Choroid plexus epithelial cell (primary cell): ENCODE results near the gene TTLL12.

Experiments
- DNase-seq: peaks from one replicate; pipeline ENCODE4 v3.0.0-alpha.2; 2010; ENCODE audit warnings: low read depth
- H3K4me3 ChIP-seq: 2 replicates; pipeline ENCODE4 v1.5.1; 2011; ENCODE audit warnings: low read depth, mild to moderate bottlenecking, control low read depth, low read length, moderate library complexity
- TF ChIP-seq, protein P1 (sequence below): conservative IDR thresholded peaks from 2 replicates; pipeline ENCODE4 v1.5.1; 2011; ENCODE audit warnings: low read depth, mild to moderate bottlenecking, control low read depth, inconsistent platforms, low read length, moderate library complexity

The TTLL12 gene

DNA sequence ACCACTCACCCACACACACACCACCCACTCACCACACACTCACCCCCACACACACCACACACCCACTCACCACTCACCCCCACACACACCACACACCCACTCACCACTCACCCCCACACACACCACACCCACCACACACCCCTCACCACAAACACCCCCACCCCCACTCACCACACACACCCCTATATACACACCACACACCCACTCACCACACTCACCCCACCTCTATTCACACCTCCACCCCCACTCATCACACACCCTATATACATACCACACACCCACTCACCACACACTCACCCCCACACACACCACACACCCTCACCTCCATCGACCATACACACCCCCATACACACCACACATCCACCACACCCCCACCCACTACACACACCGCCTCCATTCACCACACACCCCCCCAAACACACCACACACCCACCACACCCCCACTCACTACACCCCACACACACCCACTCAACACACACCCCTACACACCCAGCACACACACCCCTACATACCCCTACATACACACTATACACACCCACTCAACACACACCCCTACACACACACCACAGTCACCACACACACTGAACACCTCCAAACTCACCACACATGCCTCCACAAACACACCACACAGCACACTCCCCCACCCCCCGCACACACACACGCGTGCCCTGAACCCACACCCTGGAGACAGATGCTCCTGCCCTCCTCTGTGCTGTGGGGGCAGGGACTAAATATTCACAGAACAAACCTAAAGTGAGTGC, 19.0 kb upstream of the TTLL12 start:
- no peak for DNase-seq
- H3K4me3 ChIP-seq: no peak overlapping the region

DNA sequence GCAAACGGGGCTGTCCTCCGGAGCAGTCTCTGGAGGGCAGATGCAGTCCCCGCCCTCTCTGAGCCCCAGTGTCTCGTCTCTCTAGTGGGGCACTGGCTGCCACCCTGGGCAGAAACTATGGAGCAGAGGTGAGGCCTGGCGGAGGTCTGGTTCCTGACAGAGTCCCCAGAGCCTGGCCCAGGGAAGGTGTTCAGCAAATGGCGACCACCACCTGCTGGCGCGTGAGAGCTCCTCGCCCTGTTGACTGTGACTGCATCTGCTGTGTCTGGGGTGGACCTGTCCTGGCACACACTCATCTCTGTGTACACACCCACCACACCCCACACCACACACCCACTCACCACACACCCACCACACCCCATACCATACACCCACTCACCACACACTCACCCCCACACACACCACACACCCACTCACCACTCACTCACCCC, 18.3 kb upstream of the TTLL12 start:
- TF ChIP-seq, protein P1, sequence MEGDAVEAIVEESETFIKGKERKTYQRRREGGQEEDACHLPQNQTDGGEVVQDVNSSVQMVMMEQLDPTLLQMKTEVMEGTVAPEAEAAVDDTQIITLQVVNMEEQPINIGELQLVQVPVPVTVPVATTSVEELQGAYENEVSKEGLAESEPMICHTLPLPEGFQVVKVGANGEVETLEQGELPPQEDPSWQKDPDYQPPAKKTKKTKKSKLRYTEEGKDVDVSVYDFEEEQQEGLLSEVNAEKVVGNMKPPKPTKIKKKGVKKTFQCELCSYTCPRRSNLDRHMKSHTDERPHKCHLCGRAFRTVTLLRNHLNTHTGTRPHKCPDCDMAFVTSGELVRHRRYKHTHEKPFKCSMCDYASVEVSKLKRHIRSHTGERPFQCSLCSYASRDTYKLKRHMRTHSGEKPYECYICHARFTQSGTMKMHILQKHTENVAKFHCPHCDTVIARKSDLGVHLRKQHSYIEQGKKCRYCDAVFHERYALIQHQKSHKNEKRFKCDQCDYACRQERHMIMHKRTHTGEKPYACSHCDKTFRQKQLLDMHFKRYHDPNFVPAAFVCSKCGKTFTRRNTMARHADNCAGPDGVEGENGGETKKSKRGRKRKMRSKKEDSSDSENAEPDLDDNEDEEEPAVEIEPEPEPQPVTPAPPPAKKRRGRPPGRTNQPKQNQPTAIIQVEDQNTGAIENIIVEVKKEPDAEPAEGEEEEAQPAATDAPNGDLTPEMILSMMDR: no peak
- no peak overlapping the region for H3K4me3 ChIP-seq
- no peak for DNase-seq

More for the DNA sequence above, 19.0 kb upstream of the TTLL12 start:
- TF ChIP-seq, protein P1: no peak

DNA sequence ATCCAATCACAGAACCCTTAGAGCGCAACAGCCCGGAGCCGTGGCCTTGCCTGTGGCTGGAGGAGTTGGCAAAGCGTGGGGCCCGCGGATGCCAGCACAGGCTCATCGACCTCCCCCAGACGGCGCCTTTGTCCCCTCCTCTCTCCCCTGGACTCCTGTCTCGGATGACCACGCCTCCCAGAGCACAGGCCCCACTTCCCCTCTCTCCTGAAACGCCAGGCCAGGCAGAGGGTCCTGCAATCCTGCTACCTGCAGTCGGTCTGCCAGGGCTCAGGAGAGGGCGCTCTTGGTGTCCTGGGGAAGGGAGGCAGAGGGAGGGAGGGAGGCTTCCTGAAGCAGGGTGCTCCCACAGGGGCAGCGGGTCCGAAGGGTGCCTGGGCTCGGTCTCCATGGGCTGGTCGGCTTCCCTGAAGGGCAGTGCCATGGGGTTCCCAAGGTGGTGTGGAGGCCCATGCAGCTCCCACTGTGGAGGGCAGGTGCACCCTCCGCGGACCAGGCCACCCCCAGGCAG, 16.6 kb upstream of the TTLL12 start:
- TF ChIP-seq, protein P1: no peak

DNA sequence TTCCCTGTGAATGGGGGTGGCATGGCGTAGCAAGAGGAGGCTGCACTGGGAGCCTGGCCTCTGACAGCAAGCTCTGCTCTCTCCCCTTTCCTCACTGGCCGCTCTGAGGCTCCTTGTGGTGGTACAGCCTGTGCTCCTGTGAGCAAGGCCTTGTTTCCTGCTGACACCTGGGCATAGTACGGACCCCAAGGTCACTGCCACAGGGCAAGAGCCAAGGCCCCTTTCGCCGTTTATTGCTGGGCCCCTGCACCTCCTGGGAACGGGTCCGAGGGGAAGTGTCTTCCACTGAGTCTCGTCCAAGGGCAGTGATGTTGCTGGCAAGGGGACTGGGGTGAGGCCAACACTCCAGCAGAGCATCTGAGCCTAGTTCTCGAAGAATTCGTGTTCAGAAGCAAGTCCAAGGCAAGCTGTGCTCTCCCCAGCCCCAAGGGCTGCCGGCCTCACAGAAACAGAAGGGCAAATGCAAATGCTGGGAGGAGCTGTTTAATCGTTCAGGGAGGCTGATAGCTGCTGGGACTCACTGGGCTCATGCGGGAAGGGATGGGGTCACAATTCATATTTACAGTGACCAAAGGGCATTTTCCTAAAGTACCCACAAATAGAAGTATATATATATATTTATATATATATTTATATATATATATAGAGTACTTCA, 15.9 kb upstream of the TTLL12 start:
- TF ChIP-seq, protein P1: no peak
- no peak overlapping the region for H3K4me3 ChIP-seq
- no peak for DNase-seq

More for the DNA sequence above, 16.6 kb upstream of the TTLL12 start:
- DNase-seq: no peak
- H3K4me3 ChIP-seq: no peak overlapping the region

DNA sequence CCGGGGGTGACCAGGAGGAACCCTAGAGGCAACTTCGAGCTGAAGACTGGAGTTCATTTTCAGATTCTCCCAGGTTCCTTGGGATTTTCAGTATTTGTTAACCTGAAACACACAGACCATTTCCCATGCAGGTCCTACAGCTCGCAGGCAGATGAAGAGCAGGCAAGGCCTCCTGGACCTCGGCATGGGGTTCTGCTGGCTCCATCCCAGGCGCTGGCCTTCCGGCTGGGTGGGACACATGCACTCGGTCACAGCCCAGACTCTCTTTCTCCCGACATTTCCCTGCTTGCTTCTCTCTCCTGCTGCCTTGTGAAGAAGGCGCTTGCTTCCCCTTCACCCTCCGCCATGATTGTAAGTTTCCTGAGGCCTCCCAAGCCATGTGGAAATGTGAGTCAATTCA, 15.4 kb upstream of the TTLL12 start:
- DNase-seq: no peak
- TF ChIP-seq, protein P1: no peak
- H3K4me3 ChIP-seq: no peak overlapping the region

DNA sequence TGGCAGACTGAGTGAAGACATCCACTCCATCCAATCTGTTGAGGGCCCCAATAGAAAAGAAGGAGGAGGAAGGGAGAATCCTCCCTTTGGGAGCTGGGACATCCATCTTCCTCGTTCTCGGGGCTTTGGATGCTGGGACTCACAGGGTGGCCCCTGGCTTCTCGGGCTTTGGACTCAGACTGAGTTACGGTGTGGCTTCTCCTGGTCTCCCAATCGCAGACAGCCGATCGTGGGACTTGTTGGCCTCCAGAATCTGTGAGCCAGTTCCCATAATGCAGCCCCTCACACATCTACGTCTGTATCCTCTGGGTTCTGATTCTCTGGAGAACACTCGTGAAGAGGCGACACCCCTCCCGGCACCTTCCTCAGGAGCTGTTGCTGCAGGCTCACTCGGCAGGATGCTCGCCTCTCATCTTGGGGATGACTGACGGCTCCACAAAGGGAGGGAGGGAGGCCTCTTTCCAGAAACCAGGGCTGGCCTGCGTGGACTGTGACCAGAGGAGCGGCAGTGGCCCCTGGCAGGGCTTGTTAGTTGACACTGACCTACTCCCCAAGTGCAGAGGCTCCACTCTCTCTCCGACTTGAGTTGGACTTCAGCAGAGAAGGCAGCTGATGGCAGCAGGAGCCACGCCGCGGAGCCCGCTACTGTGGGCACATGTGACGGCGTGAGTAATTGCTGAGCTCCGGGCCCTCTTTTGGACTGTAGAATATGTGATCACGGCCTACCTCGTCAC, 14.7 kb upstream of the TTLL12 start:
- no peak for DNase-seq
- TF ChIP-seq, protein P1: no peak
- no peak overlapping the region for H3K4me3 ChIP-seq
